MM.1S (cell line): Measurements from ENCODE around the gene LEMD2.

Experiments used
- DNase-seq: peaks from one replicate; pipeline ENCODE4 v3.0.0-alpha.2; 2015
- H2AFZ ChIP-seq: fragments of 300-600 bp; sonication (generic); 2 replicates; pipeline ENCODE4 v1.6.0; 2016; ENCODE audit warnings: antibody characterized with exemption, low read length
- H3F3A ChIP-seq: fragments of 300-600 bp; sonication (generic); 2 replicates; pipeline ENCODE4 v1.6.1; 2016; ENCODE audit warnings: mild to moderate bottlenecking, antibody characterized with exemption, low read length, moderate library complexity, mixed read lengths; ENCODE audit not compliant: insufficient read depth
- H3K27ac ChIP-seq: fragments of 300-600 bp; sonication (generic); 2 replicates; pipeline ENCODE4 v1.5.1; 2016; ENCODE audit warnings: mild to moderate bottlenecking, low read length
- H3K27me3 ChIP-seq: fragments of 300-600 bp; sonication (generic); replicated peaks from 2 replicates; pipeline ENCODE4 v1.6.0; 2016; ENCODE audit warnings: low read length; ENCODE audit not compliant: insufficient read depth
- H3K36me3 ChIP-seq: fragments of 300-600 bp; sonication (generic); replicated peaks from 2 replicates; pipeline ENCODE4 v1.6.1; 2016; ENCODE audit warnings: mild to moderate bottlenecking, low read length, mixed read lengths; ENCODE audit not compliant: insufficient read depth
- H3K4me1 ChIP-seq: fragments of 300-600 bp; sonication (generic); 2 replicates; pipeline ENCODE4 v1.6.1; 2016; ENCODE audit warnings: low read length, mixed read lengths
- H3K4me2 ChIP-seq: fragments of 300-600 bp; sonication (generic); 2 replicates; pipeline ENCODE4 v1.6.0; 2016; ENCODE audit warnings: low read depth, low read length
- H3K4me3 ChIP-seq: fragments of 300-600 bp; sonication (generic); 2 replicates; pipeline ENCODE4 v1.5.1; 2016; ENCODE audit warnings: low read length, mixed read lengths
- H3K79me2 ChIP-seq: fragments of 300-600 bp; sonication (generic); 2 replicates; pipeline ENCODE4 v1.6.1; 2016; ENCODE audit warnings: mixed run types, low read length, mixed read lengths
- H3K9ac ChIP-seq: fragments of 300-600 bp; sonication (generic); 2 replicates; pipeline ENCODE4 v1.6.1; 2016; ENCODE audit warnings: low read length, mixed read lengths
- H3K9me2 ChIP-seq: fragments of 300-600 bp; sonication (generic); replicated peaks from 2 replicates; pipeline ENCODE4 v1.6.1; 2016; ENCODE audit warnings: mild to moderate bottlenecking, low read length, mixed read lengths; ENCODE audit not compliant: insufficient read depth
- H3K9me3 ChIP-seq: fragments of 300-600 bp; sonication (generic); replicated peaks from 2 replicates; pipeline ENCODE4 v1.6.1; 2016; ENCODE audit warnings: mild to moderate bottlenecking, low read length, mixed read lengths; ENCODE audit not compliant: insufficient read depth
- H4K20me1 ChIP-seq: fragments of 300-600 bp; sonication (generic); 2 replicates; pipeline ENCODE4 v1.6.1; 2016; ENCODE audit warnings: mild to moderate bottlenecking, low read length, moderate library complexity, mixed read lengths; ENCODE audit not compliant: insufficient read depth
- EZH2 ChIP-seq: fragments of 300-600 bp; sonication (generic); optimal IDR thresholded peaks from 2 replicates; pipeline ENCODE3; 2017; ENCODE audit warnings: low read depth, mild to moderate bottlenecking, antibody characterized with exemption, low read length, mixed read lengths
- EZH2phosphoT487 ChIP-seq: fragments of 300-600 bp; sonication (generic); IDR thresholded peaks from 2 replicates; pipeline ENCODE4 v1.6.1; 2018; ENCODE audit warnings: antibody characterized with exemption, low read length
- TF ChIP-seq, protein P1 (sequence below): fragments of 300-600 bp; sonication (generic); IDR thresholded peaks from 2 replicates; pipeline ENCODE4 v1.5.1; 2016; ENCODE audit warnings: antibody characterized with exemption, low read length, mixed read lengths

LEMD2 gene

GRCh38 chr6:33727126-33727525 lies 61.8 kb downstream of the LEMD2 start:
- TF ChIP-seq EZH2phosphoT487 (no peak), EZH2 (no peak)
- TF ChIP-seq, protein P1, sequence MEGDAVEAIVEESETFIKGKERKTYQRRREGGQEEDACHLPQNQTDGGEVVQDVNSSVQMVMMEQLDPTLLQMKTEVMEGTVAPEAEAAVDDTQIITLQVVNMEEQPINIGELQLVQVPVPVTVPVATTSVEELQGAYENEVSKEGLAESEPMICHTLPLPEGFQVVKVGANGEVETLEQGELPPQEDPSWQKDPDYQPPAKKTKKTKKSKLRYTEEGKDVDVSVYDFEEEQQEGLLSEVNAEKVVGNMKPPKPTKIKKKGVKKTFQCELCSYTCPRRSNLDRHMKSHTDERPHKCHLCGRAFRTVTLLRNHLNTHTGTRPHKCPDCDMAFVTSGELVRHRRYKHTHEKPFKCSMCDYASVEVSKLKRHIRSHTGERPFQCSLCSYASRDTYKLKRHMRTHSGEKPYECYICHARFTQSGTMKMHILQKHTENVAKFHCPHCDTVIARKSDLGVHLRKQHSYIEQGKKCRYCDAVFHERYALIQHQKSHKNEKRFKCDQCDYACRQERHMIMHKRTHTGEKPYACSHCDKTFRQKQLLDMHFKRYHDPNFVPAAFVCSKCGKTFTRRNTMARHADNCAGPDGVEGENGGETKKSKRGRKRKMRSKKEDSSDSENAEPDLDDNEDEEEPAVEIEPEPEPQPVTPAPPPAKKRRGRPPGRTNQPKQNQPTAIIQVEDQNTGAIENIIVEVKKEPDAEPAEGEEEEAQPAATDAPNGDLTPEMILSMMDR = no peak
- no peak for DNase-seq
- H3K27me3 ChIP-seq = peaks cover 73% of the 10 kb centered on the region
- H3F3A ChIP-seq = no peaks in the 10 kb centered on the region
- H3K4me1 ChIP-seq = no peaks in the 10 kb centered on the region
- H3K9me2 ChIP-seq = no peaks in the 10 kb centered on the region
- H3K36me3 ChIP-seq = no peaks in the 10 kb centered on the region
- no peak overlapping the region for H3K27ac ChIP-seq
- H3K9ac ChIP-seq = no peak overlapping the region
- H2AFZ ChIP-seq = no peak overlapping the region
- H4K20me1 ChIP-seq = no peaks in the 10 kb centered on the region
- no peak overlapping the region for H3K4me3 ChIP-seq
- H3K79me2 ChIP-seq = no peaks in the 10 kb centered on the region
- no peaks in the 10 kb centered on the region for H3K9me3 ChIP-seq
- H3K4me2 ChIP-seq = no peak overlapping the region

- no peak overlapping the region for H3K9ac ChIP-seq
- no peak overlapping the region for H3K4me2 ChIP-seq
- H3K9me3 ChIP-seq = no peaks in the 10 kb centered on the region
- no peaks in the 10 kb centered on the region for H3K79me2 ChIP-seq
- no peaks in the 10 kb centered on the region for H3K36me3 ChIP-seq
- DNase-seq = no peak
- no peaks in the 10 kb centered on the region for H4K20me1 ChIP-seq
- H3K4me1 ChIP-seq = no peaks in the 10 kb centered on the region
- no peak for TF ChIP-seq EZH2
- TF ChIP-seq, protein P1 = no peak
- H2AFZ ChIP-seq = no peak overlapping the region
- no peaks in the 10 kb centered on the region for H3K9me2 ChIP-seq
- H3K27ac ChIP-seq = no peak overlapping the region
- no peaks in the 10 kb centered on the region for H3F3A ChIP-seq
- H3K4me3 ChIP-seq = no peak overlapping the region
- peaks cover 78% of the 10 kb centered on the region for H3K27me3 ChIP-seq
Observed at GRCh38 chr6:33726696-33727095, 62.2 kb downstream of the LEMD2 start.

- Histone ChIP-seq H4K20me1 (no peaks in the 10 kb centered on the region), H3K79me2 (no peaks in the 10 kb centered on the region), H2AFZ (no peak overlapping the region), H3K9ac (no peak overlapping the region), H3K9me2 (no peaks in the 10 kb centered on the region), H3K4me3 (no peak overlapping the region), H3K9me3 (no peaks in the 10 kb centered on the region), H3K4me2 (no peak overlapping the region), H3K4me1 (no peaks in the 10 kb centered on the region), H3F3A (no peaks in the 10 kb centered on the region), H3K27ac (no peak overlapping the region), H3K36me3 (no peaks in the 10 kb centered on the region), H3K27me3 (peaks cover 80% of the 10 kb centered on the region)
- DNase-seq = no peak
- TF ChIP-seq EZH2 (no peak), EZH2phosphoT487 (no peak)
- TF ChIP-seq, protein P1 = no peak
Observed at GRCh38 chr6:33725891-33726673, 62.8 kb downstream of the LEMD2 start.
